Measurements from ENCODE around the gene ETNPPL.
"Not testable (repeated sequence)": the region's sequence is repeated elsewhere in the genome, so short reads cannot be mapped to it uniquely, and the experiment has no call there.

The ETNPPL gene

DNA sequence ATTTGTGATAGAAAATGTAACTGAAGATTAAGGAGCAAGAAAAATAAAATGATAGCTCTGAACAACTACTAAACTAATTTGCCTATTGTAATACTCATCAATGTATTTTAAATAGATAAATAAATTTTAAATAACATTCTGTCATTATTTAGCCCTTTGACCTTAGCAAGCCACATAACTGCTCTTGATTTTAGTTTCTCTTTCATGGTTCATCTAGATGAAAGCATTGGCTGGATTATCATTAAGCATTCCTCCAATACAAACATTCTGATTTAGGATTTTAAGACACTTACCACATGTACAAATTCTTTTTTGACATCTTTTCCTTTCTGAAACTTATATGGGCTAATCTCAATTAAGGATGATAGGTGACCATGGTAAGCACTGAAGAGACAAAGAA, 8.5 kb downstream of the ETNPPL start:
- DNase-seq: no peak

DNA sequence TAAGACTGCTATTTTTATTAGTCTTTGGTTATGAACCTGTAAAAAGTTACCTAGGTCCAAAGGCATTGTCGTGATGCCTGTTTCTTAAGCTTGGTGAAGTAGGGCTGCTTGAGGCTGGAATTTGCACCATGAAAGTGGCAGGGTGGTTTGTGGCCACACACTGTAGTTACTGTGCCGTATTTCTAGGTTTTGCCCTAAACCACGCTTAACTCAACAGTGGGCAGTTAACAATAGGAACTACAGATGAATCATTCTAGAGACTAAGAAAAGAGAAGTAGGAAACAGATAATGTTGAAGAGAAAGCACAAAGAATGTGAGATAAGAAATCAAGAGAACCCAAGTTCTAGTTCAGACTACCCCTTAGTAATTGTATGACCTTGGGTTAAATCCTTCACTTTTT, 11.5 kb downstream of the ETNPPL start:
- DNase-seq: no peak

DNA sequence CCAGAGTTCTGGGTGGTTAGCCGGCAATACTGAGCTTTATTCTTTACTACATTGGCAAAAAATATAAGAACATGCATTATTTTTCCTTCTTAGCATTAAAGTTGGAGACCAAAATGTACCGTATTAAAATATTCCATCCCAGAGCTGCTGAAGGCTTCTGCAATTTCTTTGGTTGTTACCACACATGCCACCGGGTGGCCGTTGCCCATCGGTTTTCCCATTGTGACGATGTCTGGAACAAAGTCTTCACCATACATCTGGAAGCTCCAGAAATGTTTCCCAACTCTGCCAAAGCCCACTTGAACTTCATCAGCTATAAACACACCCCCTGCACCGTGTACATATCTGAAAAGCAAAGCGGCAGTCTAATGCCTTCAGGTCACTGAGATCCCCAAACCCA, 13.7 kb downstream of the ETNPPL start:
- DNase-seq: no peak

DNA sequence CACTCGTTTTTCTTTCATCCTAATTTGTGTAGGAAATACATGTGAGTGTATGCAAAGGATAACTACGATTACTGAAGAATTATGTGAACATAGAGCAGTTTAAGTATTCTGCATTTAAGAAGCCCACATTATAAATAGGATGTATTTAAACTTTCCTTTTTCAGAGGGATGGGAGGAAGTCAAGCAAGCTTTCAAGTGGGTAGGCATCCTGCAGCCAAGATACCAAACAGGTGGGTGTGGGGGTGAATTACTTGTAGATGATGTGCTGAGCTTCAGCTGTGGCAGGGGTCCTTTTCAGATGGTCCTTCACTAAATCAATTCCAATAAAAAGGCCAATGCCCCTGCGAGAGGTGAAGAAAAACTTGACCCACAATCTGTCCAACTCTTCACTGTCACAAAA, 16.3 kb downstream of the ETNPPL start:
- DNase-seq: no peak

DNA sequence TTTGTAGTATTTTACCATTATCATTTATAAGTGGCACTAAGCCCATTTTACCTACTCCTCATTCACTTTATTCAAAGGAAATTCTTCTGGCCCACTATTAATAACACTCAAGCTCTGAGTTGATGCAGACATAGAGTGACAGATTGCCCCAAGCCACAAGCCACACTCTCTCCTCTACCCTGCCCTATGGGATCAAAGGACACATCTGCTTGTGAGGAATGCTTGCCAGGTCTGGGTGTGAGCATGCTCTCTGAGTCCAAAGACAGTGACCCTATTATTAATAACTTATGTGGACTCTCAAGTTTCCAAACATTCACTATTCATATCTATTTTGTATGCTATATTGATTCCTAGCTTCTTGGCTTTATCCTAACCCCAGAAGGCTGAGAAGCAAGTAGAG, 18.5 kb downstream of the ETNPPL start:
- DNase-seq: no peak

DNA sequence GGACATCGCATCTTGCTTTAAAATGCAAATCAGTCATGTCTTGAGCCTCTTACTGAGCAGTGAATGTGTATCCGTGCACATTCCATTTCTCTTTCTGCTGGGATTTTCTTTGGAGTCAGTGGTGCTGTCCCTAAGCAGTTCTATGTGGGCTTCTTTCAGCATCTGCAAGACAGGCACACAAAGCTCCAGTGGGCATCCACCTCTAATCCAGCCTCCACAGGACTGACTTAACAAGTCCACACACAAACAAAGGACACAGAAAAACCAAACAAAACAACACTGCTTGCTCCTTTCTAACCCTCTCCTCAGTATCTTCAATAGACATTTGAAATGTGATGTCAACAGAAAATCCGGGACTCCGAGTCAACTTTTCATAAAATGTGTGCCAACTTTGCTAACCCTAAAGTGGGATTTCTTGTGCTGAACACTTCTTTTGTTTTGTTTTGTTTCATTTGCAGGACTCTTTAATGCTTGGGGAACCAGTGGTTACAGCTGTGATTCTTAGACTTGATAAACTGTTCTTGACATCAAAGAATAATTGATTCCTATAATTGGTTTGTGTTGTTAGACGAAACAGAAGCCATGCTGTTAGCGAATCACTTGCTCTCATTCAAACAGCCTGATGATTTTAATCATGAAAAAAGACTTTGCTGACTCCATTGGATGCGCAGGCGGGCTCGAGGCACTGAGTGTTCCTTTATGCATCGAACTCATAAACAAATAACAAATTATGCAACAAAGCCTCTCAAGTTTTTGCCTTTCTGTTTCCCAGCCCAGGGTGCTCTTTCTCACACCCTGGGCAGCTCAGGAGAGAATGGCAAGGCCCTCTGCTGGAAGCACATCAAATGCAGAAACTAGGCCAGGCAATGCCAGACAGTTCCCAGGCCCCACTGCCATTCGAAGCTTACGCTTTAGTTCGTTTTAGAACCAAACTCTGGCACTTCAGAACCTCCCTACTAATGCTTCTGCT, 20.1 kb downstream of the ETNPPL start:
- DNase-seq: no peak

DNA sequence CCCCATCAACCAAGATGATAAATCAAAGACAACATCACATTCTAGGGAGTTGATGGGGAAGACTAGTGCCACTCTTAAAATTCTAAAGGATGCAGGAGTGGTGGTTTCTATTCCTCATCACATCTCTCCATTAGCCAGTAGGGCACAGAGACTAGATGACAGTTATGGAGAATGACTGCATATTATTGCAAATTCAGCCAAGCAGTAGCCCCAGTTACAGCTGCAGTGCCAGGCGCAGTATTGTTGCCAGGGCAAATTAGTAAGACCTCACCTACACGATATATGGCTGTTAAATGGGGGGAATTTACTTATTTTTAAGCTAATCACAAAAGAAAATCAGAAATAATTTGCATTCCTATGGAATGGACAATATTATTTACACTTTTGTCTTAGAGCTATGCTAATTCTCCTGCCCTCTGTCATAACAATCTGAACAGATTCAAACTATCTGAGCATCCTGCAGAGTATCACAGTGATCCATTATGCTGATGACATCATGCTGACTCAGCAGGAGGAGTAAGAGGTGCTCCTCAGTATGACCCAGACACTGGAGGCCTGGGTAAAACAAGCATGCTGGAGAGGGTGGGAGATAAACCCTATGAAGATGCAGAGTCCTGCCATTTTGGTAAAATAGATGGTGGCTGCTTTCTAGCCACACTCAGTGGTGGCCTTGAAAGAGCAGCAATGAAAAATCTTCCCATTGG, 24.7 kb downstream of the ETNPPL start:
- DNase-seq: no peak

DNA sequence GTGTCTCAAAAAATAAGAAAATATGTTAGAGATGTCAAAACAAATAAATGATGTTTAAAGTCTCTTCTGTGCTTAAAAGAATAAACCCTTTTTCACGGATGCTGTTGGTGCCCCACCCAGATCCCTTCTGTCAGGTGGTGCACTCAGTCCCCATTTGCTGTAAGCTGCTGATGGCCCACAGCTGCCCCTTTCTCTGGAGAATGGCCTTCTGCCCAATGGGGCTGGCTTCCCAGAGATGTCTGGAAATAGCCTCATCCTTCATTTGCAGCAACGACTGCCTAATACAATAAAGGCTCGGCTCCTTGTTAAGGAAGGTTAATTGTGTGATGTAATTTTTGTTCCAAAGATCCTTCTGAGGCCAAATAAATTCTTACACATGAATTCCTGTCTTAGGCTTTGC, 31.8 kb downstream of the ETNPPL start:
- DNase-seq: no peak

DNA sequence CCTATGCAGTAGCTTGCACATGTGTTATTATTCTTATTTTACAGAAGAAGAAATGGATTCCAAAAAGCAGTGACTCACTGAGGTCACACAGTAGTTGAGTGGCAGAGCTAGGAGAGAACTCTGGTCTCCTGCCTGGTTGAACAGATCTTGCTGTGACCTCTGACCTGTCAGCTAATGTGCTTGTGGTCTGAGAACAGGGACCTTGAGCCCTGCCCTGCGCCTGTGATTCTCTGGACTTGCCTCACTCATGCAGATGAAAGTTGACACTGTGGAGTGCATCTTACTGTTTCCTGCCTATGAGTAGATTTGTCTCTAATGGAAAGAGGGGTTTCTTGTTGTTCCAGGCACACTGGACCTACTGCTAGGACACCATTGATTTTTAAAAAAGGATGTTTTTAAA, 32.3 kb downstream of the ETNPPL start:
- no peak for DNase-seq

DNA sequence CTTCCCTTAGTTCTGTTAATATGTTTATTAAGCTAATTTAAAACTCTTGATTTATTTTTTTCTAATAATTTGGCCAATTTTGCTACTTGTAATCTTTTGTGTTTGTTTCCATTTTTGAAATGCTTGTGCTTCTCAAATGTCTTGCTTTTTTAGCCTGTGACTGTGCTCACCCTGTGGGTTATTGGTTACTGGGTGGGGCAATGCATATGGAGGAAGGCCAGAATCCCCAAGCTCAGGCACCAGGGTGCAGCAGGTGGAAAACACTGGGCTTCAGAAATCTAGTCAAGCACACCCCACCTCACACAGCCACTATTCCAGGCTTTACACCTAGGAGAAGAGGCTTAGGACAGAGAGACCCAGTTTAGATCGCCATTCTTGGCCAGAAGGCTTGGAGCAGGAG, 33.1 kb downstream of the ETNPPL start:
- no peak for DNase-seq

DNA sequence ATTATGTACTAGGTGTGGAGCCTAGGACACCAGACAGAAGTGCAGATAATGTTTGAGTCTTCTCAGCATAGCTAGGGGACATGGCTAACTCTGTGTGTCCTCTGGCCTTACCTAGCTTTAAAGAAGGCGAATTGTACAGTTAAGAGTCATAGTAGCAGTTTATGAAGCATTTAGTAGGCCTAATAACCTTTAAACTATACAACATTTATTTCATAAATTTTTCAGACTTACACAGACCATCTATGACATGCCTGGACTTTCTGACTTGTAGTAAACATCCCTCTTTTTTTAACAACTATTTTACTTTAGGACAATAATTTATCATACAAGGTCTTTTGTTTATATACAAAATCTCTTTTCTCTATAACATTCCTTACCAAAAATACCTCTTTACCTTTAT, 37.4 kb downstream of the ETNPPL start:
- no peak for DNase-seq

DNA sequence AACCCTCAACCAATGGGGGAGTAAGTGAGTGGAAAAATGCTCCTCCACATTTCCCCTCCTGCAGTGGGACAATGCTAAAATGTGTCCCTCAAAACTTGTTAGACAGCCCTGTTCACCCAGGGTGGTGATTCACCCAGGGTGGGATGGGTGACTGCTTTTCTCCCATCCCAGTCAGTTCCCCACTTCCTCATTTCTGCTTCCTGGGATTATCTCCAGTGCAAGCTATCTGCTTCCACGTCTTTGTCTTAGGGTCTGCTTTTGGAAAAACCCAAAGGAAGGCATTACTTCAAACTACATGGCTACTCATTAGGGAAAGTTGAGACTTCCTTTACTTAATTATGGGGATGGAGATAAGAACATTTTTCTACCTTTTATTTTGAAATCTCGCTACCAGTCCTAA, 45.5 kb downstream of the ETNPPL start:
- no peak for DNase-seq

DNA sequence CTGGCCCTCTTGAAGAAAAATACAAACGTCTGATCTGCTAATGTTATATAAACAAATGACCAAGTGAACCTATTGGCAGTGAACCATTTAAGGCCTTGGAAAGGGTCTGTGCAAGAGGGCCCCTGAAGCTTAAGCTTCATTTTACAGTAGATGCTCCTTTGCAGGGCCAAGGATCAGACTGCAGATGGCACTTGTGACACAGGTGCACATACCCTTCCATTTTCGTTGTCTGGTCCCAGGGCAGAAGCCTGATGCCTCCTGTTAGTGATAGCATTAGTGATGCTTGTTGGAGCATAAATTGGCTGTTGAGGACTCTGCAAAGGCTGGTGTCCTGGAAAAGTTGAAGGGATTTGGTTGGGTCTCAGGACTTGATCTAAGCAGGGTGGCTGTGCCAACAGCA, 46.5 kb downstream of the ETNPPL start:
- no peak for DNase-seq

DNA sequence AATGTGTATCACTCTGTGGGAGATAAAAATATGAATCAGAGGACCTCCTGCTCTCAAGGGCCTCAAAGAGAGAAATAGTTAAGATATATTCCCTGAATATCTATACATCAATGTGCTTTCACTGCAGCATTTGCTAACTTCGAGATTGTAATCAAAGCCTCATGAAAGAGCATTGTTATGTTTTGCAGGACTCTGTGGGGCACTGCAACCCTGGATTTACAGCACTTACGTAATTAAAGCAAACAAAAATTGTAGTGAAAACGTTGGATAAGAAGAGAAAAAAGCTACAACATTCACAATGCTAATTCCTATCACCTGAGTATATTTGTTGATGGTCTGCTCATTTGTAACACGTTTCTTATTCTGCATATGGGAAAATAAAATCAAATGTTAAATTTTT, 48.0 kb downstream of the ETNPPL start:
- DNase-seq: no peak

DNA sequence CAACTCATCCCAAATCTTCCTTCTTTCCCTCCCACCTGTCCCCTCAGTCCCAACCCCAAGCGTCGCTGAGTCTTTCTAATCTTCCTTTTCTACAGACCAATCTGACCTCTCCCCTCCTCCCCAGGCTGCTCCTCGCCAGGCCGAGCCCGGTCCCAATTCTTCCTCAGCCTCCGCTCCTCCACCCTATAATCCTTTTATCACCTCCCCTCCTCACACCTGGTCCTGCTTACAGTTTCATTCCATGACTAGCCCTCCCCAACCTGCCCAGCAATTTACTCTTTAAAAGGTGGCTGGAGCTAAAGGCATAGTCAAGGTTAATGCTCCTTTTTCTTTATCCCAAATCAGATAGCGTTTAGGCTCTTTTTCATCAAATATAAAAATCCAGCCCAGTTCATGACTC, 52.3 kb downstream of the ETNPPL start:
- DNase-seq: not testable (repeated sequence)

DNA sequence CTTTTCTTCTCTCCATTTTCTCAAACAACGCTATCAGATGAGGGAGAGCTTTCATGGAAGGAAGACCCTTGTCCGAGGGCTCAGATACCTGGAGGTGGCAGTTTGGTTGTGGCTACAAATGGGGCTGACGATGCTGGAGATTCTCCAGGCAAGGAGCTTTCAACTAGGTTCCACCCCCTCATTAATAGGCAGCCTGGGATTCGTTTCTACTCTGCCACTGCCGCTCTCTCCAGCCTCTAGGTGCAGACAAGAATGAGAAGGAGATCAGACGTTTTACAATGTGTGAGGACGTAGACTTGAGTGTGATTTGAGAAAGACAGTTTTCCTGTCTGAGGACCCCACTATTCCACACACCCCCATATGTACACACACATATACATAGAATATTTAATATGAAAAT, 53.1 kb downstream of the ETNPPL start:
- no peak for DNase-seq

DNA sequence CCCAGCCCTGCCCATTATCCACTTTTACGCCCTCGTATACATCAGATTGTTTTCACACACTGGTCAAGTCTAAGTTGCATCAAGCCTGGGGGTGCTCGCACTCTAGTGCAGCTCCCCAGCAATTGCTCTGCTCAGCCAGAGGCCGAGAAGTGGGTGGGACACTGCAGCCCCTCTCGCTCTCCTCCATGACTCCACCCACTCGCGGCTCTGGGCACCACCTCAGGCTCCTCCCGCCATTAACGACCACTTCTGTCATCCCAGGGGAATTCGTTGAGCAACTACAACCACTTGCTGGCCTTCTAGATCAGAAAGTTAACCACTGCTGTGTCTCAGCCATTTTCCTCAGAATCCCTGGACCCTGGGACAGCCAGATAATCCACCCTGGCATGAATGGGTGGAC, 53.6 kb downstream of the ETNPPL start:
- DNase-seq: no peak

DNA sequence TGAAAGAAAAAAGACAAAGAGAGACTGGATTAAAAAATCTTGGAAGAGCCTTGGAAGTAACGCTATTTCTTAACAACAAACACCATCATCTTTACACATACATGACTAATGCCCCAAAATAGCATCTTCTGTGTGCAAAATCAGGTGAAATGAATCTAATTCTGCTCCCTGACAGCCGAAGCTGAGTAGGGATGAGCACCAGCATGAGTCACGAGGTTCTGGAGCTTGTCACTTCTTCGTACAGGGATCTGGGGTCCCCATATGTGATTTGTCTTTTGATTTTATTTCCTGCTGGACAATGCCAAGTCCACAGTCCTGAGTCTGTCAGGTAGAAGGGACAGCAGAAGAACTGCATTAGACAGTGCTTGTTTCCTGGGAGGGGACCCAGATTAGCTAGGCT, 56.6 kb downstream of the ETNPPL start:
- no peak for DNase-seq

DNA sequence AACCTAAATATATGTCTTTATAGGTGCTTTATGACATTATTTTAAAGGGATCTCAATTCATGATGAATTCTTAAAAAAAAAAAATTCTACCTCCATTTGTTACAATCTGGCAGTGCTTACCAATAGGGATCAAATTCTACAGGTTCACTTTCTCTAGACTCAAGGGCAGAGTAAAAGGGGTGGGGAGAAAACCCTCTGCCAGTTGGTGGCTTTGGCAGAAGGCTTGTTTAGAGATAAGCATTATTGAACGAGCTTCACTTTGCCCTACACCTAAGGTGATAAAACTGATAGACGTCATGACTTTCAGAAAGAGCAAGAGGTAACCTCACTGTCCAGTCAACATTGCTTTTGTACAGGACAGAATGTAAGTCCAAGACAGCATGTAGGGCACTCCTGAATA, 58.9 kb downstream of the ETNPPL start:
- DNase-seq: no peak

DNA sequence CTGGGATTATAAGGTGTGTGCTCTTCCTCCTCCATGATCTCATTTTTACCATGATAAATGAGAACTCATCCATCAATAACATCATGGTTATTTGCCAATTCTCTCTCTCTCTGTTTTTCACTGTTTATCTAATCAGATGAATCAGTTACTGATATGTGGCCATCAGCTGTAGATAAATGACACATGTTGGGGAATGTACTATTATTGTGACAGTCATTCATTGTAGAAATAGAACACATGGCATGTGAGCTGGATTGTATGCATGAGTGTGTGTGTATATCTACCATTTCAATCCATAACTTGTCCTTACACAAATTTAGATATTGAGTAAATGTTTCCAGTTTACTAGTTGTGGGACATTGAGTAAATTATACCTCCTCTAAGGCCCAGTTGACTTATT, 59.5 kb downstream of the ETNPPL start:
- no peak for DNase-seq

DNA sequence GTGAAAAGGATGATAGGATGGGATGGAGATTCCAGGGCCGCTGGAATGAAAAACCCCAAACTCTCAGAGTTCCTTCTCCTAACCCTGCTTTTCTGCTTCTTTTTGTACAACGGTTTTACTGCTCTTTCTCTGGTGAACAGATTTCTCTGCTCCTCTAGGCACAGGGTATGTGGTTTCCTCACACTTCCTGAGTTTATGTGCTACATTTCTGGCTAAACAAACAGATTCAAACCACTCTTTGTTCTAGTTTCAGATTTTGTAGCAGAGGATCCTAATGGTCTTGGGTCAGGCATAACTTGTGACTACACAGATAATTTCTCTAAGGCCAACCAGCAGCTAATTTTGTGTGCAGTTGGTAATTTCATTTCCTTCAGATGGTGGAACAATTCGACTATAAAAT, 59.9 kb downstream of the ETNPPL start:
- DNase-seq: no peak

DNA sequence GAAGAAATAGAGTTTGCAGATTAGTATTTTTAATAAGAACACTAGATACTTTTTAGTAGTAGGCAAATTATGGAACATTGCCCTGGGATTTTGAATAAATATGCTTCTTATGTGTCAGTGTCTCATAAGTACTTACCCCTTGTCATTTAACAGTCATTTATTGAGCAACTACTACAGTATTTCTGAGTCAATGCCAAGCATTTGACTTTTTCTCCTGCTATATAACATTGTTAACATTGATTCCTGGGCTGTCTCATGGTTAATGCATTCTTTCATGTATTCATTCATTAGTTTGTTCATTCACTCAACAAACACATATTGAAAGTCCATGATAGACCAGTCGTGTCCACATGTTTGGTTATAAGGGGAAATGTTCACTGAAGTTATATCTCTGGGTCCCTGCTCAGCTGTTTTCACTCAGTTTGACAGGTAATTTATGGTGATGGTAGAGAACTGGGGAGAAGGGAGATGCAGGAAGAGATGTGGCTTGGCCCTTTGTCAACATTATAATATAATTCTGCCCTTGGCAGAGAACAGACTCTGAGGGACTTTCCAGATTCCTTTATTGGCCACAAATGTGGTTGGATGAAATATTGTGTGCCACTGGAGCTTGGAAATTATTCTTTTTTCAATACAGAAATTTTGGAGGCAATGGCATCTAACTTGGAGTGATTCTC, 62.6 kb downstream of the ETNPPL start:
- DNase-seq: no peak

DNA sequence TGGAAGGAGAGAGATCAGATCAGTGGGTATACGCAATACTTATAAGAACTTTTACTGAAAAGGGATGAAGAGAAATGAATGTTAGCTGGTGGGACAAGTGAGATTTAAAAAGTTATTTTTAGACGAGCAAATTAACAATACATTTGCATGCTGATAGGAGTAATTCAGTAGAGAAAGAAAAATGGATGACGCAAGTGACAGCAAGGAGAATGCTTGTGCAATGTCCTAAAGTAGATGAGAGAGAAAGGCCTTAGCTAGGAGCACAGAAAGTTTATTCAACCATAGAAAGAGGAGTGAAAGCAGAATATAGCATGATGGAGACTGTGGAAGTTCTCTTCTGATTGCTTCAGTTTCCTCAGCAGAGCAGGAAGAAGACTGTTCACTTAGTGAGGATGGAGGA, 66.7 kb downstream of the ETNPPL start:
- DNase-seq: no peak

DNA sequence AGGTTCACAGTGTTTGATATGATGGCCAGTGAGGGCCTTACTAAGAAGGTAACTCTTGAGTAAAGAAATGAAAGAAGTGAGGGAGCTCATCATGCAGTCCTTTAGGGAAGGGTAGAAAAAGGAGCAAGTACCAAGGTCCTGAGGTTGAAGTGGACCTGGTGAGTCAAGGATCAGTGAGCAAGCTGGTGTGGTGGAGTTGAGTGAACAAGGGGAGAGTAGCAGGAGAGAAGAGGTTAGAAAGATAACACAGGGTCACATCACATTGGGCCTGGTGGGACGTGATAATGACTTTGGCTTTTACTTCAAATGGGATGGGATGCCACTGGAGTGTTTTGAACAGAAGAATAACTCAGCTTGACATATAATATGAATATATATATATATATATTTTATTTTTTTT, 67.8 kb downstream of the ETNPPL start:
- no peak for DNase-seq
